ENCODE results near the gene SPNS2.
"Not testable (repeated sequence)": the region's sequence is repeated elsewhere in the genome, so short reads cannot be mapped to it uniquely, and the experiment has no call there.

Gene SPNS2

DNA sequence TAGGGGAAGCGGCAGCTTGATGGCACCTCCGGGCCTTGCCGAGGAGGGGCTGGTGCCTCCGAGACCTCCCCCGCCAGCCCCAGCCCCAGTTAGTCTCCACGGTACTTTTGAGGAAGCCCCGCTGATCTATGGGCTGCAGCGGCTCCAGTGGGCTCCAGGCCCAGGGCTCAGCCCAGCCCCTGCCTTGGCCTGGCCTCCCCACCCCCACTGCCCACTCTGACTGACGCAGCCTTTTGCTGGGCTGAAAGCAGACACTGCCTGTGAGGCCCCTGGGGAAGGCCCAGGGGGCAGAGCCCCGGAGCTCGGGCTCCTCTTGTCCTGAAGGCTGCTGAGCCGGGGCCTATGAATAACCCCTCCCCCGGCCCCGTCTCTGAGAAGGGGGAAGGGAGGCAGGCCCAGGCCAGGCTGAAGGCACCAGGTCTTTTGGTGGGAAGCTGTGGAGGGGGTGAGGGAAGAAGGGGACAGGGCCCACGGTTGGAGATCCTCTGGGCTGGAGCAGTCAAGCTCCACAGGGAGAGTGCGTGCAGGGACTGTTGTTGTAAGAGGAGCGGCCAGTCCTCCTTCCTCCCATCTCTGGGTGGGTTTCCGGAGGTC is 78.1 kb downstream of the SPNS2 start:
- DNase-seq: no peak

DNA sequence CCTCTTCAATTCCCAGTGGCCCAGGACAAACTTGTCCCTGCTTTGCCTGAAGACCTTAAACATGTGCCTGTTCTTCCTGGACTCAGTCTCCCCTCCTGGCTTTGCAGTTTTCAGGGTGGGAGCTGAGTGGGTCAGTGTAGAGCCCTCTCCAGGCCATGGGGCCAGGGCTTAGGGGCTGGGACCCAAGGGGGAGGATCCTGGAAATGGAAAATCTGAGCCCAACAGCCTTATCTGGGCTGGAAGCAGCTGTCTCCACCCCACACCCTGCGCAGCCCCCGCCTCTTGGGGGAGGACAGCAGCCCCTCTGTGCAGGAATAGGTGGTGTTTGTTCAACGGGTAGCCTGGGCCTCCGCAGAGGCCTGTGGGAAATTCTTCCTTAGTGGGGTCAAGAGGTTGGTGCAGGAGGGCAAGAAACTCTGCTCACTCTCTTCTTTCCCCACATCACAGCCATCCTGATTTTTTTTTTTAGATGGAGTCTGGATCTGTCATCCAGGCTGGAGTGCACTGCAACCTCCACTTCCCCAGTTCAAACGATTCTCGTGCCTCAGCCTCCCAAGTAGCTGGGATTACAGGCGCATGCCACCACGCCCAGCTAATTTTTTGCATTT is 78.8 kb downstream of the SPNS2 start:
- no peak for DNase-seq

DNA sequence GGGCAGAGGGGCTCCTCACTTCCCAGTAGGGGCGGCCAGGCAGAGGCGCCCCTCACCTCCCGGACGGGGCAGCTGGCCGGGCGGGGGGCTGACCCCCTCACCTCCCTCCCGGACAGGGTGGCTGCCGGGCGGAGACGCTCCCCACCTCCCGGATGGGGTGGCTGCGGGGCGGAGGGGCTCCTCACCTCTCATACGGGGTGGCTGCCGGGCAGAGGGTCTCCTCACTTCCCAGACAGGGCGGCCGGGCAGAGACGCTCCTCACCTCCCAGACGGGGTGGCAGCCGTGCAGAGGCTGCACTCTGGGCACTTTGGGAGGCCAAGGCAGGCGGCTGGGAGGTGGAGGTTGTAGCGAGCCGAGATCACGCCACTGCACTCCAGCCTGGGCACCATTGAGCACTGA is 79.7 kb downstream of the SPNS2 start:
- DNase-seq: not testable (repeated sequence)

DNA sequence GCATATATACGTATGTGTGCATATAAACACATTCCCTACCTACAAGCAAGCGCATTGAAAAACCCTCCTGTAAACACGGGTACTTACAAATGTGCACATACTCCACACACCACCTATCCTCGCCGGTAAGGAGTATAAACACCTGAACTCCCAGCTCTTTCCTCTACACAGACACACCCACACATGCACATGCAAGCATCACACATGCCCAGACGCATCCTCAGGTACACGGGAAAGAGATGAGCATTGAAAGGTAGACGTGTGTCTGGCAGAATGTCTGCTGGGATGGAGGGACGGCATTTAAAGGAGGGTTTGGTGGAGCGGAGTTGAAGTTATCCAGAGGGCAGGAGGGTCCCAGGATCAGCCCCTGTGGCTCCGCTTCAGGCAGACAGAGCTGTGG is 81.0 kb downstream of the SPNS2 start:
- no peak for DNase-seq

DNA sequence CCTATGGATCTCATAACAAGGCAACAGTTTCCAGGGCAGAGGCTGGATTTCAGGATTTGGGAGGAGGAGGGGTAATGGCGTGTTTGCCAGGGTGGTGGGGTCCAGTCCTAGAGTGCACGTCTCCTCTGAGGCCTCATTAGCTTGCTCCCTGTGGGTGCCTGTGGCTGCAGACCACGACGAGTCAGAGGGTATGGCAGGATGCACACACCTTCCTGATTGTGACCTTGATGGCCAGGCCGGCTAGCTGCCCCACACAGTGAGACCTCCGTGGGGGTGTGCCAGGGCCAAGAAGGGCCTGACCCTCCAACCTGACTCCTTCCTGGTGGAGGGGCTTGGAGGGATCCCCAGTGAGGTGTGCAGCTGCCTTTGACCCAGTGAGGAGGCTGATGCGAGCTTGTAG is 81.6 kb downstream of the SPNS2 start:
- DNase-seq: no peak

DNA sequence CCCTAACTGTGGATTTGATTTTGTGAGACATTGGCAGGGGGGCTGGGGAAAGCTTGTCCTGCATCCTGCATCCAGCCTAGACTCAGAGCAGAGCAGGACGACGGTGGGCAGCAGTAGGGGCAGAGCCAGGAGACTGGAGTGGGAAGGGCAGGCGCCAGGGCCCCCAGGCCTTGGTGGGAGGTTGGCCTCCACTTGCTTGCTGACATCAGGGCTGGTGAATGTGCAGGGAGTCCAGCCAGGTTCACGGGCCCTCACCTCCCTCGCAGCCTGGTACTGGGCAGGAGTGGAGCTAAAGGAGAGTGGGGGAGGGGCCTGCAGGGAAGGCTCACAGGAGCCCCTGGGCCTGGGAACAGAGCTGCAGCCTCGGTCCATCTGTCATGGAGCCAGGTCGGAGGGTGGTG is 83.4 kb downstream of the SPNS2 start:
- DNase-seq: no peak

DNA sequence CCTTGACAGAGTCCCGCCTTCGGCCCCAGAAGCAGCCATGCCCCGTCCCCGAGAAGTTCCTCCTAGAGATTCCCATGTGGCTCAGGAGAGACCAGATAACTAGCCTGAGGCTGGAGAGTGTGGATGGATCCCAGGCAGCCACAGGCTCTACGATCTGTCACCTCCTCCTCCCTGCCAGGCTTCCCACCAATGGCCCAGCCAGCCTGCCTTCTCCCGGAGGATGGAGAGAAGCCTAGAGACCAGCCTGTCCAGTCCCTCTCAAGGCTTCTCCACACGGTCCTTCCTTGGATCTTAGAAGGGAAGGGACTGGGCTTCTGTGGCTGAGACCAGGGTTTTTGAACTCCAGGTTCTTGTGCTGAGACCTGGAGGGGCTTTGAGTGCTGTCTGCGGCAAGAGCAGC is 84.0 kb downstream of the SPNS2 start:
- DNase-seq: no peak

DNA sequence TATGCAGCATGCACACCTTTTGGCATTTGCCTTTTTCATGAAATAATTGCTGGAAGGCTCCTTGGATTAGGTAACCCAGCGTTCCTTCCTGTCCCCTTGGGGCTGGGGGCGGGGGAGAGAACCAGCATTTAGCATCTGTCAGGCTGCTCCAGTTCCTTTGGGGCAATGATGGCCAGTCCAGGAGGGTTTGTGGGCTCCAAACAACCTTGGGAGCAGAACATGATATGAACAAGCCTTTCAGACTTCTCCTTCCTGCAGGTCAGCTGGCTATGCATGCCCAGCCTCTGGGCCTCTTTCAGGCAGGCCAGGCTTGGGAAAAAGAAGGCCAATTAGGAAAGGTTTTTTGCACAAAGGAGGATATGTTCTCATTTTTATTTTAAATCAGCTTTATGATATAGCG is 84.5 kb downstream of the SPNS2 start:
- no peak for DNase-seq

DNA sequence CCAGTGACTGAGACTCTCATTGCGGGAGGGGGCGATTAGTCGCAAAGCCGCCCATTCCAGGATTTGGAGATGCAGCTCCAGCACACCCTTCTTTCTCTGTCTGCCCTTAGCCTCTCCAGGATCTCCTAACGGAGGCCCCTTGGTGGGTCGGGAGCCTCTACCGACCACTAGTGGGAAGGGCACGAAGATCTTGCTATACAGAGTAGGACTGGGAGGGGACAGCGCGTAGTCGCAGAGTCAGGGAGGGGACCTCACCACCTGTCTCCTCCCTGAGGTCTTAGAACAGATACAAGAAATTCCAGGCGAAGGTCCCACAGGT is 85.1 kb downstream of the SPNS2 start:
- DNase-seq: no peak

DNA sequence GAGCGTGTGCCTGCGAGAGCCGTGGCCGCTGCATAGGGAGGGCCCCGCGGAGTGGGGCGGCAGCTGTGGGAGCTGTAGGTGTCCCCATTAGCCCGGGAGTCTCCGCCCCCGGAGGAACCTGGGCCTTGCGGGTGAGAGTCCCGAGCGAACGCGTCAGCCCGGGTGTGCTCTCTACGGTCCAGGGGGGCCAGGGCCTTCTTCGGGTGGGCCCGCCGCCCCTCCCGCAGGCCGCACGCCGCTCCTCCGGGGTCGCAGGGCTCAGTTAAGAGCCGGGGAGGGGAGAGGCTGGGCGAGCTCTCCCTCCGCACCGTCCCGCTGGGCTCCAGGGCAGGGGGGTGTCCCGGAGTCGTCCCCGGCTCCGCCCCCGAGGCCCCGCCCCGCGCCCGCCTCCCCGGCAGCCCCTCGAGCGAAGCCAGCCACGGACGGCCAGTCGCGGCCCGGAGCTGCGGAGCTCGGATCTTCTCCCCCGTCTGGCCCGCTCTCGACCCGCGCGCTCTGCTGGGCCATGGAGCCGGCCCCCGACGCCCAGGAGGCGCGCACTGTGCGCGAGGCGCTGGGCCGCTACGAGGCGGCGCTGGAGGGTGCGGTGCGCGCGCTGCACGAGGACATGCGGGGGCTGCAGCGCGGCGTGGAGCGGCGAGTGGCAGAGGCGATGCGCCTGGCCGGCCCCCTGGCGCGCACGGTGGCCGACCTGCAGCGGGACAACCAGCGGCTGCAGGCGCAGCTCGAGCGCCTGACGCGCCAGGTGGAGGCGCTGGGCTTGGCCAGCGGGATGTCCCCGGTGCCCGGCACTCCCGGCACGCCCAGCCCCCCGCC is 85.6 kb downstream of the SPNS2 start, which contains the start of gene SMTNL2:
Gene SMTNL2, plus strand, starts transcription at position 429 of the 816 bp plus-strand sequence. Its CDS starts 77 bp downstream, at position 506.
- no peak for DNase-seq

DNA sequence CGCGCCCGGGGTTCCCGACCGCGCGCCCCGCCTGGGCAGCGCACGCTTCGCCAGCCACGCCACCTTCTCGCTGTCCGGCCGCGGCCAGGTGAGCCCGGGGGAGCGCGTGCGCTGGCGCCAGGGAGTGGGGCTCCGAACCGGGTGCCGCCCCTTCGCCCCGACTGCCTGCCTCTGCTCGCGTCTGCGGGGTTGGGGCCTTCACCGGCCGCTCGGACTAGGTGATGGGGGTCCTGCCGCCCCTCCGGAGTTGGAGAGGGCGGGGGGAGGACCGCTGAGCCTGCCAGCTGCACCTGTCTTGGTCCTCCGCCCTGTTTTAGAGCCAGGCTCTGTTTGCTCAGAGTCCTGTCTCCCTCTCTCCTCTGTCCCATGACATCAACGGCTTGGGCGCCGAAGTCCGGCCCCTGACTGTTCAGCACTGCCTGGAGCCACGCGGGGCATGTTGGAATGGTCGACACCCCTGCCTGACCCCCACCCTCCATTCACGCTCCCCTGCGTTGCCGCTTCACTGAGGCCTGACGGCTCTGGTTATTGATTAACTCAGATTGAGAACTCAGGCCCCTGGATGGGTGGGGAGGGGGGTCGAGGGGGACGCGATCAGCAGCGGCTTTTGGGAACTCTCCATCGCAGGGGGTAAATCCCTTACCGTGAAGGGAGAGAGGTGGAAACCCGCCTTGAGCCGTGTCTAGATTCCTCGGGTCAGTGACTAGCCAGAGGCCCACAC is 86.4 kb downstream of the SPNS2 start:
- no peak for DNase-seq

DNA sequence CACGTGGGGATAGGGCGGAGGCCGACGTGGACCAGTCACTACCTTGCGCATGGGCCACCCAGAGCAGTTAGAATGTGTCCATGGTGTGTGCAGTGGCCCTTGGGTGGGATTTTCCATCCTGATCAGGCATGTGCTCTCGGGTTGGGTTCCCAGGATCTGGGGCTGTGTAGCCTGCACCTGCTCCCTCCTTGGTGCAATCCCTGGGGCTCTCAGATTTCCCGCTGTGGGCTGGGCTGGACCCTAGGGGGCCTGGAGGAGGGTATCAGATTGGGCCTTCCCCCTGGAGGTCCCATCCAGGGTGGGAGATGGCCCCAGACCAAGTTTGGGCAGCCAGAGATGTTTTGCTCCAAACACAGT is 86.9 kb downstream of the SPNS2 start:
- no peak for DNase-seq

DNA sequence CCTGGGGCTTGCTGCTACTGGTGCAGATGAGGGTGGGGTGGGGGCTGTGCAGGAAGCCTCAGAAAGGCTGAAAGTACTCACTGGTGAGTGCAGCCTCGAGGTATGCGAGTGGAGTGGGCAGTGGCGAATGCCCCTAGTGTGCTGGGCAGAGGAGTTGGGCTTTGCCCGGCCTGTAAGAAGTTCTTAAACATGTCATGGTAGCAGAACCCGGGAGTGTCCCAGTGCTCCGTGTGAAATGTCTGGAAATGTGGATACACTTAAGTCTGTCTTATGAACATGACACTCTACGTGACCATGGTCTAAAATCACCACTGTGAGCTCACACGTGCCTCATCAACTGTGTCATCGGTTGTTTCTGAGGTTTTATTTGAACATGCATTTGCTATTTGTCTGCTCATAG is 87.4 kb downstream of the SPNS2 start:
- no peak for DNase-seq

DNA sequence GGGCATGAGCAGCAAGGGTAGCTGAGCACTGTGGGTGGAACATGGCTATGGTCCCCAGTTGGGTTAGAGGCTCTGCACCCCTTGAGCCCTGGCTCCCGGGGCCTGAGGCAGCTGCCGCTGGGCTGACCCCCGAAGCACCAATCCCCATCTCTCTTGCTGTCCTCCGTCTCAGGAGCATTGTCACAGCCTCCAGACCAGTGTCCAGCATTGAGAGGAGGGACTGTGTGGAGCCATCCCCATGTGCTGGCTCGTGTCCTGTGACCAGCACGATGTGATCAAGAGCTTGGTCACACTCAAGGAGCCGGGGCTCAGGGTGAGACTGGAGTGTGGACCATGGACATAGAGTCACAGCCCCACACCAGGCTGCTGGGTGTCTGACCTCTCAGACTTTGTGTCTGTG is 88.5 kb downstream of the SPNS2 start:
- no peak for DNase-seq

DNA sequence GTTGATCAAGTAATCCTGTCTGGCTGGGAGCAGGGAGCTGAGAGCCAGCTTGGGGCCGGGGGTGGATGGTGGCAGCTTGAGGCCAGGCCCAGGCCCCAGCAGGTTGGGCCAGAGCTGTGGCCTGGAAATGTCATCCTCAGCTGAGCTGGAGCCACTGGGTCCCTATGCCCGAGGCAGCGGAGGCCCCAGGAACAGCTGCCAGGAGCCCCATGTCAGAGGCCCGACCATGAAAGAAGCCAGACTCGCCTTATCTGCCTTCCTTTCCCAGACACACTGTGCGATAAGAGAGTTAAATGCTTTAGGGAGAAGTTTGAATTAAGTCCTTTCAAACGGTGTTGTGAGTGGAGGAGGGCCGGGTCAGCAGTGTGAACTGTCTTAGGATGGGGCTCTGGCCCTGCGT is 89.1 kb downstream of the SPNS2 start:
- no peak for DNase-seq

DNA sequence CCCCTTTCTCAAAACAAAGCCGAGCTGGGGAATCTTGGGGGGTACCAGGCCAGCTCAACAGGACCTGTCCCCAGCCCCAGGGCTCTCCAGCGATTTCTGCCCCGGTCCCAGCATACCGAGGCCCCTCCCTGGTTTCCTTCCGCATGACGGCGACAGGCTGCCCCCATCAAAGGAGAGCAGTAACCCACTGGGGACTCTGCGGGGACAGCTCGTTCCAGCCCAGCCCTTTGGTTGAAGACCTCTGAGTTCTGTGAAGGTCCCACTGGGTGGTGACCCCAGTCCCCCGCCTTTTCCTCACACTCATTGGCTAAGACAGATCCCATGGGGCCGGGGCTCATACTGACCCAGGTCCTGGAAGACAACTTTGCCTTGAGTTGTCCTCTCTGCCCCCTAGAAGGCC is 89.7 kb downstream of the SPNS2 start:
- no peak for DNase-seq

Measured in activated CD4-positive, alpha-beta T cell treated with anti-CD3 and anti-CD28 coated beads, Interleukin-10, Interleukin-2, amounts not matched to agents 100 ng/mL and 50 ng/mL, durations not matched to agents 16 hours and 8 hours (primary cell).